WTC11 (cell line): ENCODE results near the gene ACO2. TPM values are rescaled to one million over a fixed set of nuclear protein-coding genes. Genes with fewer than 3 reads are reported as not detected.

Source experiments
- ATAC-seq: fragments of 200-7000 bp; cut with Tn5 transposase; 2 replicates; pipeline ENCODE4 v1.10.0; 2021; ENCODE audit warnings: mild to moderate bottlenecking, moderate library complexity
- CTCF ChIA-PET: fragments of 300-600 bp; sonication (Branson Sonifier 250); formaldehyde crosslinking; loops from one replicate; lab custom pipeline; 2021; ENCODE audit warnings: antibody characterized with exemption; lab: Charles Lee
- POLR2A ChIA-PET: fragments of 350-600 bp; sonication (Branson Sonifier 250); formaldehyde crosslinking; loops from one replicate; lab custom pipeline; 2021; ENCODE audit warnings: antibody characterized with exemption; lab: Charles Lee
- DNase-seq: peaks from one replicate; pipeline ENCODE4 v3.0.0; 2021; ENCODE audit warnings: low spot score
- H3K27ac Mint-ChIP-seq: 2 replicates; pipeline ENCODE4 v1.8.0; 2021; ENCODE audit warnings: mixed read lengths
- H3K27me3 Mint-ChIP-seq: 2 replicates; pipeline ENCODE4 v1.8.0; 2021; ENCODE audit warnings: low read depth, mild to moderate bottlenecking, moderate library complexity, mixed read lengths
- H3K36me3 Mint-ChIP-seq: 2 replicates; pipeline ENCODE4 v1.8.0; 2021; ENCODE audit warnings: mixed read lengths
- H3K4me1 Mint-ChIP-seq: 2 replicates; pipeline ENCODE4 v1.8.0; 2022; ENCODE audit warnings: mixed read lengths
- H3K4me3 Mint-ChIP-seq: 2 replicates; pipeline ENCODE4 v1.8.0; 2021; ENCODE audit warnings: mild to moderate bottlenecking, moderate library complexity, mixed read lengths
- H3K9me3 Mint-ChIP-seq: 2 replicates; pipeline ENCODE4 v1.8.0; 2021; ENCODE audit warnings: mixed read lengths
- CREM ChIP-seq: sonication (generic); formaldehyde crosslinking; IDR thresholded peaks from 2 replicates; pipeline ENCODE4 v1.8.1; 2022; ENCODE audit warnings: mild to moderate bottlenecking, missing genetic modification reagents, moderate library complexity
- ELF4 ChIP-seq: sonication (generic); formaldehyde crosslinking; IDR thresholded peaks from 2 replicates; pipeline ENCODE4 v1.8.1; 2022; ENCODE audit warnings: low read depth, mild to moderate bottlenecking, moderate library complexity, missing genetic modification reagents
- FOXJ3 ChIP-seq: sonication (generic); formaldehyde crosslinking; IDR thresholded peaks from 2 replicates; pipeline ENCODE4 v1.9.0; 2021; ENCODE audit warnings: missing genetic modification reagents, mild to moderate bottlenecking, borderline replicate concordance
- IRF2 ChIP-seq: sonication (generic); formaldehyde crosslinking; IDR thresholded peaks from 2 replicates; pipeline ENCODE4 v1.8.0; 2022; ENCODE audit warnings: low read depth, missing genetic modification reagents, borderline replicate concordance
- JAZF1 ChIP-seq: fragments of 250-450 bp; sonication (Bioruptor Pico); IDR thresholded peaks from 2 replicates; pipeline ENCODE4 v1.9.0; 2021; ENCODE audit warnings: moderate library complexity, mild to moderate bottlenecking, inconsistent platforms
- JUN ChIP-seq: sonication (generic); formaldehyde crosslinking; IDR thresholded peaks from 2 replicates; pipeline ENCODE4 v1.8.0; 2023; ENCODE audit warnings: mild to moderate bottlenecking, missing genetic modification reagents
- NFATC4 ChIP-seq: fragments of 250-450 bp; sonication (Bioruptor Pico); IDR thresholded peaks from 2 replicates; pipeline ENCODE4 v1.9.0; 2021; ENCODE audit warnings: mild to moderate bottlenecking
- SMAD4 ChIP-seq: sonication (generic); formaldehyde crosslinking; IDR thresholded peaks from 2 replicates; pipeline ENCODE4 v1.8.0; 2022; ENCODE audit warnings: mild to moderate bottlenecking, missing genetic modification reagents
- SOX15 ChIP-seq: fragments of 250-450 bp; sonication (Bioruptor Pico); IDR thresholded peaks from 2 replicates; pipeline ENCODE4 v1.9.0; 2021; ENCODE audit warnings: mild to moderate bottlenecking
- TCF7 ChIP-seq: sonication (generic); formaldehyde crosslinking; IDR thresholded peaks from 2 replicates; pipeline ENCODE4 v1.8.0; 2022; ENCODE audit warnings: mild to moderate bottlenecking, low read depth, missing genetic modification reagents, moderate library complexity
- ZNF138 ChIP-seq: sonication (generic); formaldehyde crosslinking; conservative IDR thresholded peaks from 2 replicates; pipeline ENCODE4 v1.8.1; 2022; ENCODE audit warnings: mild to moderate bottlenecking, moderate library complexity, missing genetic modification reagents
- total RNA-seq: library from RNA; stranded (reverse); gene quantifications from 3 replicates; pipeline ENCODE4 v1.2.3, GENCODE V29; 2021
- TF ChIP-seq, protein P1 (sequence below): sonication (generic); formaldehyde crosslinking; IDR thresholded peaks from 2 replicates; pipeline ENCODE4 v1.8.0; 2023; ENCODE audit warnings: missing genetic modification reagents
- TF ChIP-seq, protein P2 (sequence below): sonication (generic); formaldehyde crosslinking; IDR thresholded peaks from 2 replicates; pipeline ENCODE4 v1.8.1; 2023; ENCODE audit warnings: mild to moderate bottlenecking, missing genetic modification reagents, borderline replicate concordance
- TF ChIP-seq, protein P3 (sequence below): fragments of 250-450 bp; sonication (Bioruptor Pico); IDR thresholded peaks from 2 replicates; pipeline ENCODE4 v1.9.0; 2021; ENCODE audit warnings: mild to moderate bottlenecking
- TF ChIP-seq, protein P4 (sequence below): sonication (generic); formaldehyde crosslinking; IDR thresholded peaks from 2 replicates; pipeline ENCODE4 v1.8.1; 2023; ENCODE audit warnings: mild to moderate bottlenecking, missing genetic modification reagents, moderate library complexity
- TF ChIP-seq, protein P5 (sequence below): sonication (generic); formaldehyde crosslinking; IDR thresholded peaks from 2 replicates; pipeline ENCODE4 v1.8.1; 2022; ENCODE audit warnings: low read depth, missing genetic modification reagents, borderline replicate concordance
- TF ChIP-seq, protein P6 (sequence below): sonication (generic); formaldehyde crosslinking; IDR thresholded peaks from 2 replicates; pipeline ENCODE4 v1.8.0; 2022; ENCODE audit warnings: mild to moderate bottlenecking, missing genetic modification reagents
- TF ChIP-seq, protein P7 (sequence below): sonication (generic); formaldehyde crosslinking; IDR thresholded peaks from 2 replicates; pipeline ENCODE4 v1.8.0; 2022; ENCODE audit warnings: missing genetic modification reagents
- TF ChIP-seq, protein P8 (sequence below): fragments of 250-450 bp; sonication (Bioruptor Pico); IDR thresholded peaks from 2 replicates; pipeline ENCODE4 v1.9.0; 2021; ENCODE audit warnings: moderate library complexity, mild to moderate bottlenecking, inconsistent platforms, borderline replicate concordance

Gene ACO2
- total RNA-seq, 1 experiment from 2014 or later = 104 TPM

DNA sequence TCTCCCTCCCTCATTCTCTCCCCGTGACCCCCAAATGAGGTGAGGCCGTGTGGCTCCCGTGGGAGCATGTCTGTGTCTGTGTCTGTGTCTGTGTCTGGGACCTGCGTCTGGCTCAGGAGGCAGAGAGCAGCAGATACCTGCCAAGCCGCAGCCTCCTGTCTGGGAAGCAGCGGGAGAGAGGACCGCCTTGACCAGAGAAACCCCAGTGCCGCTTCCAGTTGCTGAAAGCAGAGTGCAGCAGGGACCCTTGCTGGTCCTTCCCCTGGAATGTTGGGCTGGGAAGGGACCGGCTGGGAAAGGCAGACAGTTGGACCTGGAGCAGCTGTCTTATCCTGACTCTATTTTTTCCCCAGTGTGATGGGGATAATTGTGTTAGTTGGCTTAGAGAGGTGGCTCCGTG, 92.4 kb downstream of the ACO2 start:
- Mint-ChIP-seq H3K9me3 (no peaks in the 10 kb centered on the region), H3K4me1 (peaks cover 43% of the 10 kb centered on the region), H3K27ac (peak overlapping the region; percentile 78; the same call in 1 of the 2 replicates), H3K36me3 (no peaks in the 10 kb centered on the region), H3K4me3 (peak overlapping the region; percentile 56), H3K27me3 (no peaks in the 10 kb centered on the region)
- ATAC-seq (peak; percentile 15; the same call in 1 of the 2 replicates), DNase-seq (peak; percentile 39)
- TF ChIP-seq TCF7 (CRISPR knock-in tag) = no peak
- TF ChIP-seq JAZF1 (CRISPR knock-in tag) = no peak
- TF ChIP-seq SOX15 (CRISPR knock-in tag) = no peak
- TF ChIP-seq, protein P1, sequence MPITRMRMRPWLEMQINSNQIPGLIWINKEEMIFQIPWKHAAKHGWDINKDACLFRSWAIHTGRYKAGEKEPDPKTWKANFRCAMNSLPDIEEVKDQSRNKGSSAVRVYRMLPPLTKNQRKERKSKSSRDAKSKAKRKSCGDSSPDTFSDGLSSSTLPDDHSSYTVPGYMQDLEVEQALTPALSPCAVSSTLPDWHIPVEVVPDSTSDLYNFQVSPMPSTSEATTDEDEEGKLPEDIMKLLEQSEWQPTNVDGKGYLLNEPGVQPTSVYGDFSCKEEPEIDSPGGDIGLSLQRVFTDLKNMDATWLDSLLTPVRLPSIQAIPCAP (CRISPR knock-in tag) = no peak
- no peak for TF ChIP-seq JUN (CRISPR knock-in tag)
- TF ChIP-seq IRF2 (CRISPR knock-in tag) = no peak
- TF ChIP-seq, protein P2, sequence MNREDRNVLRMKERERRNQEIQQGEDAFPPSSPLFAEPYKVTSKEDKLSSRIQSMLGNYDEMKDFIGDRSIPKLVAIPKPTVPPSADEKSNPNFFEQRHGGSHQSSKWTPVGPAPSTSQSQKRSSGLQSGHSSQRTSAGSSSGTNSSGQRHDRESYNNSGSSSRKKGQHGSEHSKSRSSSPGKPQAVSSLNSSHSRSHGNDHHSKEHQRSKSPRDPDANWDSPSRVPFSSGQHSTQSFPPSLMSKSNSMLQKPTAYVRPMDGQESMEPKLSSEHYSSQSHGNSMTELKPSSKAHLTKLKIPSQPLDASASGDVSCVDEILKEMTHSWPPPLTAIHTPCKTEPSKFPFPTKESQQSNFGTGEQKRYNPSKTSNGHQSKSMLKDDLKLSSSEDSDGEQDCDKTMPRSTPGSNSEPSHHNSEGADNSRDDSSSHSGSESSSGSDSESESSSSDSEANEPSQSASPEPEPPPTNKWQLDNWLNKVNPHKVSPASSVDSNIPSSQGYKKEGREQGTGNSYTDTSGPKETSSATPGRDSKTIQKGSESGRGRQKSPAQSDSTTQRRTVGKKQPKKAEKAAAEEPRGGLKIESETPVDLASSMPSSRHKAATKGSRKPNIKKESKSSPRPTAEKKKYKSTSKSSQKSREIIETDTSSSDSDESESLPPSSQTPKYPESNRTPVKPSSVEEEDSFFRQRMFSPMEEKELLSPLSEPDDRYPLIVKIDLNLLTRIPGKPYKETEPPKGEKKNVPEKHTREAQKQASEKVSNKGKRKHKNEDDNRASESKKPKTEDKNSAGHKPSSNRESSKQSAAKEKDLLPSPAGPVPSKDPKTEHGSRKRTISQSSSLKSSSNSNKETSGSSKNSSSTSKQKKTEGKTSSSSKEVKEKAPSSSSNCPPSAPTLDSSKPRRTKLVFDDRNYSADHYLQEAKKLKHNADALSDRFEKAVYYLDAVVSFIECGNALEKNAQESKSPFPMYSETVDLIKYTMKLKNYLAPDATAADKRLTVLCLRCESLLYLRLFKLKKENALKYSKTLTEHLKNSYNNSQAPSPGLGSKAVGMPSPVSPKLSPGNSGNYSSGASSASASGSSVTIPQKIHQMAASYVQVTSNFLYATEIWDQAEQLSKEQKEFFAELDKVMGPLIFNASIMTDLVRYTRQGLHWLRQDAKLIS = no peak
- TF ChIP-seq, protein P3, sequence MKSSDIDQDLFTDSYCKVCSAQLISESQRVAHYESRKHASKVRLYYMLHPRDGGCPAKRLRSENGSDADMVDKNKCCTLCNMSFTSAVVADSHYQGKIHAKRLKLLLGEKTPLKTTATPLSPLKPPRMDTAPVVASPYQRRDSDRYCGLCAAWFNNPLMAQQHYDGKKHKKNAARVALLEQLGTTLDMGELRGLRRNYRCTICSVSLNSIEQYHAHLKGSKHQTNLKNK (CRISPR knock-in tag) = no peak
- TF ChIP-seq, protein P4, sequence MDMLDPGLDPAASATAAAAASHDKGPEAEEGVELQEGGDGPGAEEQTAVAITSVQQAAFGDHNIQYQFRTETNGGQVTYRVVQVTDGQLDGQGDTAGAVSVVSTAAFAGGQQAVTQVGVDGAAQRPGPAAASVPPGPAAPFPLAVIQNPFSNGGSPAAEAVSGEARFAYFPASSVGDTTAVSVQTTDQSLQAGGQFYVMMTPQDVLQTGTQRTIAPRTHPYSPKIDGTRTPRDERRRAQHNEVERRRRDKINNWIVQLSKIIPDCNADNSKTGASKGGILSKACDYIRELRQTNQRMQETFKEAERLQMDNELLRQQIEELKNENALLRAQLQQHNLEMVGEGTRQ (CRISPR knock-in tag) = no peak
- TF ChIP-seq, protein P5, sequence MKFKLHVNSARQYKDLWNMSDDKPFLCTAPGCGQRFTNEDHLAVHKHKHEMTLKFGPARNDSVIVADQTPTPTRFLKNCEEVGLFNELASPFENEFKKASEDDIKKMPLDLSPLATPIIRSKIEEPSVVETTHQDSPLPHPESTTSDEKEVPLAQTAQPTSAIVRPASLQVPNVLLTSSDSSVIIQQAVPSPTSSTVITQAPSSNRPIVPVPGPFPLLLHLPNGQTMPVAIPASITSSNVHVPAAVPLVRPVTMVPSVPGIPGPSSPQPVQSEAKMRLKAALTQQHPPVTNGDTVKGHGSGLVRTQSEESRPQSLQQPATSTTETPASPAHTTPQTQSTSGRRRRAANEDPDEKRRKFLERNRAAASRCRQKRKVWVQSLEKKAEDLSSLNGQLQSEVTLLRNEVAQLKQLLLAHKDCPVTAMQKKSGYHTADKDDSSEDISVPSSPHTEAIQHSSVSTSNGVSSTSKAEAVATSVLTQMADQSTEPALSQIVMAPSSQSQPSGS (CRISPR knock-in tag) = no peak
- no peak for TF ChIP-seq ZNF138 (CRISPR knock-in tag)
- no peak for TF ChIP-seq CREM (CRISPR knock-in tag)
- TF ChIP-seq, protein P6, sequence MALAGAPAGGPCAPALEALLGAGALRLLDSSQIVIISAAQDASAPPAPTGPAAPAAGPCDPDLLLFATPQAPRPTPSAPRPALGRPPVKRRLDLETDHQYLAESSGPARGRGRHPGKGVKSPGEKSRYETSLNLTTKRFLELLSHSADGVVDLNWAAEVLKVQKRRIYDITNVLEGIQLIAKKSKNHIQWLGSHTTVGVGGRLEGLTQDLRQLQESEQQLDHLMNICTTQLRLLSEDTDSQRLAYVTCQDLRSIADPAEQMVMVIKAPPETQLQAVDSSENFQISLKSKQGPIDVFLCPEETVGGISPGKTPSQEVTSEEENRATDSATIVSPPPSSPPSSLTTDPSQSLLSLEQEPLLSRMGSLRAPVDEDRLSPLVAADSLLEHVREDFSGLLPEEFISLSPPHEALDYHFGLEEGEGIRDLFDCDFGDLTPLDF (CRISPR knock-in tag) = no peak
- TF ChIP-seq, protein P7, sequence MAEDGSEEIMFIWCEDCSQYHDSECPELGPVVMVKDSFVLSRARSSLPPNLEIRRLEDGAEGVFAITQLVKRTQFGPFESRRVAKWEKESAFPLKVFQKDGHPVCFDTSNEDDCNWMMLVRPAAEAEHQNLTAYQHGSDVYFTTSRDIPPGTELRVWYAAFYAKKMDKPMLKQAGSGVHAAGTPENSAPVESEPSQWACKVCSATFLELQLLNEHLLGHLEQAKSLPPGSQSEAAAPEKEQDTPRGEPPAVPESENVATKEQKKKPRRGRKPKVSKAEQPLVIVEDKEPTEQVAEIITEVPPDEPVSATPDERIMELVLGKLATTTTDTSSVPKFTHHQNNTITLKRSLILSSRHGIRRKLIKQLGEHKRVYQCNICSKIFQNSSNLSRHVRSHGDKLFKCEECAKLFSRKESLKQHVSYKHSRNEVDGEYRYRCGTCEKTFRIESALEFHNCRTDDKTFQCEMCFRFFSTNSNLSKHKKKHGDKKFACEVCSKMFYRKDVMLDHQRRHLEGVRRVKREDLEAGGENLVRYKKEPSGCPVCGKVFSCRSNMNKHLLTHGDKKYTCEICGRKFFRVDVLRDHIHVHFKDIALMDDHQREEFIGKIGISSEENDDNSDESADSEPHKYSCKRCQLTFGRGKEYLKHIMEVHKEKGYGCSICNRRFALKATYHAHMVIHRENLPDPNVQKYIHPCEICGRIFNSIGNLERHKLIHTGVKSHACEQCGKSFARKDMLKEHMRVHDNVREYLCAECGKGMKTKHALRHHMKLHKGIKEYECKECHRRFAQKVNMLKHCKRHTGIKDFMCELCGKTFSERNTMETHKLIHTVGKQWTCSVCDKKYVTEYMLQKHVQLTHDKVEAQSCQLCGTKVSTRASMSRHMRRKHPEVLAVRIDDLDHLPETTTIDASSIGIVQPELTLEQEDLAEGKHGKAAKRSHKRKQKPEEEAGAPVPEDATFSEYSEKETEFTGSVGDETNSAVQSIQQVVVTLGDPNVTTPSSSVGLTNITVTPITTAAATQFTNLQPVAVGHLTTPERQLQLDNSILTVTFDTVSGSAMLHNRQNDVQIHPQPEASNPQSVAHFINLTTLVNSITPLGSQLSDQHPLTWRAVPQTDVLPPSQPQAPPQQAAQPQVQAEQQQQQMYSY (CRISPR knock-in tag) = no peak
- TF ChIP-seq SMAD4 (CRISPR knock-in tag) = no peak
- no peak for TF ChIP-seq FOXJ3 (CRISPR knock-in tag)
- no peak for TF ChIP-seq ELF4 (CRISPR knock-in tag)
- no peak for TF ChIP-seq NFATC4 (CRISPR knock-in tag)
- TF ChIP-seq, protein P8, sequence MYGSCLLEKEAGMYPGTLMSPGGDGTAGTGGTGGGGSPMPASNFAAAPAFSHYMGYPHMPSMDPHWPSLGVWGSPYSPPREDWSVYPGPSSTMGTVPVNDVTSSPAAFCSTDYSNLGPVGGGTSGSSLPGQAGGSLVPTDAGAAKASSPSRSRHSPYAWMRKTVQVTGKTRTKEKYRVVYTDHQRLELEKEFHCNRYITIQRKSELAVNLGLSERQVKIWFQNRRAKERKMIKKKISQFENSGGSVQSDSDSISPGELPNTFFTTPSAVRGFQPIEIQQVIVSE (CRISPR knock-in tag) = no peak
- ChIA-PET CTCF (interaction anchor here (0.6 to 2.8 kb wide), 5 partner anchors 9 to 158 kb away, joined by 3 to 10 read pairs (median 4); no protein-coding TSS in a partner anchor), POLR2A (interaction anchor here (0.9 to 1.6 kb wide), 2 partner anchors 17 to 28 kb away, joined by 3 to 7 read pairs; partner anchors contain the start of genes PMM1 and POLR3H)
